ENCODE measurements around the gene LMTK2. TPM values are rescaled to one million over a fixed set of nuclear protein-coding genes. Genes with fewer than 3 reads are reported as not detected.

The LMTK2 gene
- polyA plus RNA-seq = 11.9 and 12.3 TPM in 2 replicates
- polyA minus RNA-seq = 39.0 and 40.9 TPM in 2 replicates

DNA sequence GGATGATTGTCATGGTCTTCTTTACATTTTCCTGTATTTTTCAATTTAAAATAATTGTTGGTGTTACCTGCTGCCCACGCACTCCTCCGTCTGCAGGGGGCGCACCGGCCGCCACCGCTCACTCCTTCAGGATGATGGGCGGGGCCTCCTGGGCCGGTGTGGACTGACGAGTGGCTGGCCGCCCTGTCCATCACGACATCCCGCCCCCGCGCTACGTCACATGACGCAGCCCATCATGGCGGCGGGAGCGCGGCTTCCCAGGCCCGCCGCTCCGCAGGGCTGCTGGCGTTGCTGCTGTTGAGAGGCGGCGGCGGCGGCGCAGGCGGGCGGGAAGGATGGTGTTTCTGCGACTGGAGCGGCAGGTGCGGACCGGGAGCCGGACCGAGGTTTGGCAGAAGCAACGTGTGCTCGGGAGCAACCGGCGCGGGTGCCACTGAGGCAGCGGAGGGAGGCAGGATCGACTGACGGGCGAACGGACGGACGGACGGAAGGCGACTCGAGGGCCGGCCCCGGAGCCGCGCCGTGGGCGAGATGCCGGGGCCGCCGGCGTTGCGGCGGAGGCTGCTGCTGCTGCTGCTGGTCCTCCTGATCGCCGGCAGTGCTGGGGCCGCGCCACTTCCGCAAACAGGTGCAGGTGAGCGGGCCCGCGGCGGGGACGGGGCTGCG lies at the start of gene LMTK2:
TSS of gene LMTK2 (plus strand) at position 216 of the 666 bp plus-strand sequence. CDS start at position 532, 316 bp downstream.
- Histone ChIP-seq H3K9me3 (ENCODE audit: low read length) (no peaks in the 10 kb centered on the region), H3F3A (ENCODE audit: insufficient read depth, low read length, poor library complexity, severe bottlenecking) (no peaks in the 10 kb centered on the region), H3K9ac (ENCODE audit: low read length) (peak within 1 kb of the TSS; percentile 93), H3K4me3 (ENCODE audit: low read length) (peak within 1 kb of the TSS; percentile 97), H3K36me3 (ENCODE audit: insufficient read depth, low read length) (no peaks in the 10 kb centered on the region), H3K79me2 (replicated peaks; ENCODE audit: insufficient read depth, low read length) (peaks cover 35% of the 10 kb centered on the region), H4K20me1 (ENCODE audit: insufficient read depth) (no peaks in the 10 kb centered on the region), H3K27ac (ENCODE audit: low read length) (peak within 1 kb of the TSS; percentile 92), H3K9me2 (ENCODE audit: insufficient read depth, low read length) (no peaks in the 10 kb centered on the region), H3K27me3 (ENCODE audit: insufficient read depth, low read depth, low read length) (no peaks in the 10 kb centered on the region), H3K4me2 (ENCODE audit: low read length) (peak within 1 kb of the TSS; percentile 76), H2AFZ (ENCODE audit: low read depth, low read length) (peak within 1 kb of the TSS; percentile 60)
- TF ChIP-seq REST (IDR thresholded peaks at IDR 0.05; ENCODE audit: borderline replicate concordance) = peak; percentile 94
- TF ChIP-seq CTCF (IDR thresholded peaks at IDR 0.05; ENCODE audit: poor library complexity, severe bottlenecking) = peak; percentile 99
- TF ChIP-seq EZH2 (IDR thresholded peaks at IDR 0.05; ENCODE audit: borderline replicate concordance, insufficient read depth, low read length, poor library complexity, severe bottlenecking) = no peak
- peak; percentile 71 for TF ChIP-seq EP300 (conservative IDR thresholded peaks at IDR 0.05; ENCODE audit: poor library complexity, severe bottlenecking)
- peak; percentile 73 for TF ChIP-seq RAD21 (conservative IDR thresholded peaks at IDR 0.05)
- TF ChIP-seq POLR2AphosphoS5 (IDR thresholded peaks at IDR 0.05) = peak; percentile 99
- peak; percentile 90 for TF ChIP-seq SMC3 (conservative IDR thresholded peaks at IDR 0.05; ENCODE audit: poor library complexity)
- peak; percentile 89 for TF ChIP-seq MXI1 (conservative IDR thresholded peaks at IDR 0.05; ENCODE audit: poor library complexity, severe bottlenecking)
- TF ChIP-seq TAF1 (IDR thresholded peaks at IDR 0.05; ENCODE audit: low read depth) = peak; percentile 88

DNA sequence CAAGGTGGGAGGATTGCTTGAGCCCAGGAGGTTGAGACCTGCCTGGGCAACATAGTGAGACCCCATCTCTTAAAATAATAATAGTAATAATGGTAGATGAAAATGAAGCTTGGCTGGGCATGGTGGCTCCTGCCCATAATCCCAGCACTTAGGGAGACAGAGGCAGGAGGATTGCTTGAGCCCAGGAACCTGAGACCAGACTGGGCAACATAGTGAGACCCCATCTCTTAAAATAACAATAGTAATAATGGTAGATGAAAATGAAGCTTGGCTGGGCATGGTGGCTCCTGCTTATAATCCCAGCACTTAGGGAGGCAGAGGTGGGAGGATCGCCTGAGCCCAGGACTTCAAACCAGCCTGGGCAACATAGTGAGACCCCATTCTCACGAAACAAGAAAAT lies 49.5 kb upstream of the LMTK2 start:
- no peaks in the 10 kb centered on the region for H3K9me2 ChIP-seq (ENCODE audit: insufficient read depth, low read length)
- H2AFZ ChIP-seq (ENCODE audit: low read depth, low read length) = no peak overlapping the region
- no peaks in the 10 kb centered on the region for H3K79me2 ChIP-seq (replicated peaks; ENCODE audit: insufficient read depth, low read length)
- no peaks in the 10 kb centered on the region for H4K20me1 ChIP-seq (ENCODE audit: insufficient read depth)
- H3K4me3 ChIP-seq (ENCODE audit: low read length) = no peak overlapping the region
- H3K9ac ChIP-seq (ENCODE audit: low read length) = no peak overlapping the region
- H3K27me3 ChIP-seq (ENCODE audit: insufficient read depth, low read depth, low read length) = no peaks in the 10 kb centered on the region
- H3K9me3 ChIP-seq (ENCODE audit: low read length) = no peaks in the 10 kb centered on the region
- TF ChIP-seq REST (IDR thresholded peaks at IDR 0.05; ENCODE audit: borderline replicate concordance) = no peak
- no peak for TF ChIP-seq CTCF (IDR thresholded peaks at IDR 0.05; ENCODE audit: poor library complexity, severe bottlenecking)
- TF ChIP-seq RAD21 (conservative IDR thresholded peaks at IDR 0.05) = no peak
- no peak for TF ChIP-seq EZH2 (IDR thresholded peaks at IDR 0.05; ENCODE audit: borderline replicate concordance, insufficient read depth, low read length, poor library complexity, severe bottlenecking)
- TF ChIP-seq SMC3 (conservative IDR thresholded peaks at IDR 0.05; ENCODE audit: poor library complexity) = no peak
- no peak for TF ChIP-seq MXI1 (conservative IDR thresholded peaks at IDR 0.05; ENCODE audit: poor library complexity, severe bottlenecking)
- TF ChIP-seq POLR2AphosphoS5 (IDR thresholded peaks at IDR 0.05) = no peak
- no peak for TF ChIP-seq EP300 (conservative IDR thresholded peaks at IDR 0.05; ENCODE audit: poor library complexity, severe bottlenecking)
- TF ChIP-seq TAF1 (IDR thresholded peaks at IDR 0.05; ENCODE audit: low read depth) = no peak
- H3K36me3 ChIP-seq (ENCODE audit: insufficient read depth, low read length) = no peaks in the 10 kb centered on the region
- H3F3A ChIP-seq (ENCODE audit: insufficient read depth, low read length, poor library complexity, severe bottlenecking) = no peaks in the 10 kb centered on the region
- no peak overlapping the region for H3K27ac ChIP-seq (ENCODE audit: low read length)
- no peak overlapping the region for H3K4me2 ChIP-seq (ENCODE audit: low read length)

Data from neural cell (in vitro differentiated cells).